SH-SY5Y (cell line): ENCODE measurements around the gene THSD4.

Experiments
- GATA2 ChIP-seq: IDR thresholded peaks from 2 replicates; pipeline ENCODE4 v1.6.1; 2011; ENCODE audit warnings: mild to moderate bottlenecking, low read depth, low read length
- GATA3 ChIP-seq: IDR thresholded peaks from 2 replicates; pipeline ENCODE4 v1.6.1; 2011; ENCODE audit warnings: low read depth, mild to moderate bottlenecking, low read length, moderate library complexity

DNA sequence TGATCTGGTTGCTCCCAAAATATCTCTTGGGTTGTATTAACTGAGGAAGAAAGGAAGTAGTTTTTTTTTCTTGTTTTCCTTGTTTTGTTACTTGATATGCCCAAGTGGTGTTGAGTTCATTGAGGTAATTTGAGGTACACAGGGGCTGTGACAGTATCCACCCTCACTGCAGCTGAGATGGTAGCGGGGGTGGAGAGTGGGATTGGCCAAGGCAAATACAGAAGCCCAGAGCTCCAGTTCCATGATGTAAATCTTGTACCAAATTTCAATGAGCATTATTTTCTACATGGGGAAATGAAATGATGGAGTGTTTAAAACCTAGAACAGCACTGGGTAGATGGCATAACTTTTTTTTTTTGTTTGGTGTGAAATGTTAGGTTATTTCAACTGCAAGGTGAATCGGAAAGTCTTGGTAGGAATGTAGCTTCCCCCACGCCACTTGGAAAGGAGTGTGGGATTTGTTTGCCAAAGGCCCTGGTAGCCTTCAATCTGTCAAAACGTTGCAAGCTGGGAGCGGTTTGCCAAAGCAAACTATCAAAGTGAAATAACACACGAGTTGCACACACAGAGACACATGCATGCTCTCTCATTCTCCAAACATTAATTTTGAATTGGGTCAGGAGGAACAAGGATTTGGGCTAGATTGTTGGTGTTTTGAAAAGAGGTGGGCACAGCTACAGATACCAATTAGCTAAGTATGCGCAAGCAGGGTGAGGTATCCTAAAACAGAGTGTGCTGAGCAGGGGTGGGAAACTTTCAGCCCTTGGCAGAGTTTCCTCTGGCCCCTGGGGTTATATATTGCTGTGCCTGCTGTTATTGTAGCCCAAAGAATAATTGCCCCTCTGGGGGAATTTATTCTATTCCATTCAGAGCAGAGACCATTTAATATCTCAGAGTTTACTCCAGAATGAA, 34.6 kb downstream of the THSD4 start:
- no peak for TF ChIP-seq GATA2
- no peak for TF ChIP-seq GATA3
